ENCODE results near the gene RSPH1. TPM values are rescaled to one million over a fixed set of nuclear protein-coding genes. Genes with fewer than 3 reads are reported as not detected.

The RSPH1 gene
- total RNA-seq, 1 donor from 2014 or later: not detected

- Histone ChIP-seq H3K9me3 (no peaks in the 10 kb centered on the region), H3K27me3 (no peaks in the 10 kb centered on the region), H3K27ac (no peak overlapping the region), H3K4me3 (no peak overlapping the region), H3K36me3 (no peaks in the 10 kb centered on the region), H3K4me1 (no peaks in the 10 kb centered on the region)
- TF ChIP-seq, protein P1, sequence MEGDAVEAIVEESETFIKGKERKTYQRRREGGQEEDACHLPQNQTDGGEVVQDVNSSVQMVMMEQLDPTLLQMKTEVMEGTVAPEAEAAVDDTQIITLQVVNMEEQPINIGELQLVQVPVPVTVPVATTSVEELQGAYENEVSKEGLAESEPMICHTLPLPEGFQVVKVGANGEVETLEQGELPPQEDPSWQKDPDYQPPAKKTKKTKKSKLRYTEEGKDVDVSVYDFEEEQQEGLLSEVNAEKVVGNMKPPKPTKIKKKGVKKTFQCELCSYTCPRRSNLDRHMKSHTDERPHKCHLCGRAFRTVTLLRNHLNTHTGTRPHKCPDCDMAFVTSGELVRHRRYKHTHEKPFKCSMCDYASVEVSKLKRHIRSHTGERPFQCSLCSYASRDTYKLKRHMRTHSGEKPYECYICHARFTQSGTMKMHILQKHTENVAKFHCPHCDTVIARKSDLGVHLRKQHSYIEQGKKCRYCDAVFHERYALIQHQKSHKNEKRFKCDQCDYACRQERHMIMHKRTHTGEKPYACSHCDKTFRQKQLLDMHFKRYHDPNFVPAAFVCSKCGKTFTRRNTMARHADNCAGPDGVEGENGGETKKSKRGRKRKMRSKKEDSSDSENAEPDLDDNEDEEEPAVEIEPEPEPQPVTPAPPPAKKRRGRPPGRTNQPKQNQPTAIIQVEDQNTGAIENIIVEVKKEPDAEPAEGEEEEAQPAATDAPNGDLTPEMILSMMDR (IDR thresholded peaks at IDR 0.05): no peak
- DNase-seq (ENCODE audit: low spot score in 2 of 2): no peak
- intact Hi-C loops (cut with DNase I): no loop called here
These were observed 48.8 kb downstream of the RSPH1 start for GRCh38 chr21:42447182-42447581.

DNA sequence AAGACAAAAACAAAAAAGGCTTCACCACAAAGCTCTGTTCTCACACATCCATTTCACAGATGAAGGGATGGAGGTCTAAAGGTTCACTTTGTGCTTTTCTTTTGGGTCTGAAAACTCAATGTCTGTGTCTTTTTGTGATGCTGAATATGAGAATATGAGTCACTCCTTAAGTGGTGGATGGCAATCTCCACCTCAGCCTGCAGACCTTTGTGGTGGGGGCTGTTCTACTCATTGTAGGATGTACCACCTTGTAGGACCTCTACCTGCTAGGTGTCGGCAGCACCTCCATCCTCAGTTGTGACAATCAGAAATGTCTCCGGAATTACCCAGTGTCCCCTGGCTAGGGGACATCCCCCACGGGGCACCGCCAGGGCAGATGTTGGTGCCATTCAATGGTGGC, 49.5 kb downstream of the RSPH1 start:
- Histone ChIP-seq H3K27me3 (no peaks in the 10 kb centered on the region), H3K27ac (no peak overlapping the region), H3K4me3 (no peak overlapping the region), H3K9me3 (no peaks in the 10 kb centered on the region), H3K36me3 (no peaks in the 10 kb centered on the region), H3K4me1 (no peaks in the 10 kb centered on the region)
- DNase-seq (ENCODE audit: low spot score in 2 of 2): no peak
- intact Hi-C loops (cut with DNase I): no loop called here
- TF ChIP-seq, protein P1 (IDR thresholded peaks at IDR 0.05): no peak

- Histone ChIP-seq H3K27ac (no peak overlapping the region), H3K4me1 (no peaks in the 10 kb centered on the region), H3K36me3 (no peaks in the 10 kb centered on the region), H3K9me3 (no peaks in the 10 kb centered on the region), H3K4me3 (no peak overlapping the region), H3K27me3 (no peaks in the 10 kb centered on the region)
- TF ChIP-seq, protein P1 (IDR thresholded peaks at IDR 0.05): no peak
- intact Hi-C loops (cut with DNase I): no loop called here
- no peak for DNase-seq (ENCODE audit: low spot score in 2 of 2)
These were observed 50.7 kb downstream of the RSPH1 start for GRCh38 chr21:42445311-42445710.

- H3K27me3 ChIP-seq: no peaks in the 10 kb centered on the region
- intact Hi-C loops (cut with DNase I): no loop called here
- H3K9me3 ChIP-seq: no peaks in the 10 kb centered on the region
- no peak for DNase-seq (ENCODE audit: low spot score in 2 of 2)
- no peak overlapping the region for H3K4me3 ChIP-seq
- TF ChIP-seq, protein P1 (IDR thresholded peaks at IDR 0.05): no peak
- no peak overlapping the region for H3K27ac ChIP-seq
- H3K36me3 ChIP-seq: no peaks in the 10 kb centered on the region
- H3K4me1 ChIP-seq: no peaks in the 10 kb centered on the region
These were observed 51.3 kb downstream of the RSPH1 start for GRCh38 chr21:42444745-42445059.

DNA sequence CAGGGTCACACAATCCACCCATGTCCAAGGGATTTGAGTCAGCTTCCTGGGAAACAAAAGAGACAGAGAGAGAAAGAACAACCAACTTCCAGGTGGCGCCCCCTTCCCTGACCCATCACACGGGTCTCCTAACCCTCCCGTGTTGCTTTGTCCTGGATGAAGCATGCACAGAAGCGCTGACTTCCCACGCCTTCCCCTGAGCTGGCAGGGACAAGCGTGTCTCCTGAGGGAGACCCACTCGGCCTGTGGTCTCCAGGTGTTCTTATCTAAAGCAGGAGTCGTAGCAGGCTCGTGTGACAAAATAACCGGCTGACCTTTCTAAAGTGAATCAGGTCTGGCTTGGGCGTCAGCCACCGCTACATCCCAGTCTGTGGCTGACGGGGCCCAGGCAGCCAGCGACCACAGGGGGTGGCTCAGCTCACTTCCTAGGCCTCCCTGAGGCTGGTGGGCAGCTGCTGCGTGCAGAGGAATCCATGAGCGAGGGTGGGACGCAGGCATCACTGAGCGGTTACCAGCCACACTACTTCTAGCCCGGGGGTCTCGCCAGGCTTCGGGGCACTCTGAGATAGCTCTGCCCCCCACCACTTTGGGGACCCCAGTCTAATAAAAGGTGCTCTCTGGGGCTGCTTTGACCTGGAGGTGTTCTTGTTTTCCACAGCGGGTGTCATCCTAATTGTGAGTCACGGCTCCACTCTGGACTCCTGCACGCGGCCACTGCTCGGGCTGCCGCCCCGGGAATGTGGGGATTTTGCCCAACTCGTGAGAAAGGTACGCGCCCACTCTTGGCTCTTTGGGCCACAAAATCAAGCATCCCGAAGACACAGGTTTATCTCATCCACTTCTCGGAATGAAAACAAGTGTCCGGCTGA, 51.9 kb downstream of the RSPH1 start:
- DNase-seq (ENCODE audit: low spot score in 2 of 2): no peak
- intact Hi-C loops (cut with DNase I): no loop called here

More for the DNA sequence above, 51.9 kb downstream of the RSPH1 start:
- H3K36me3 ChIP-seq: no peaks in the 10 kb centered on the region
- H3K27ac ChIP-seq: no peak overlapping the region
- H3K4me1 ChIP-seq: no peaks in the 10 kb centered on the region
- no peak overlapping the region for H3K4me3 ChIP-seq
- TF ChIP-seq, protein P1 (IDR thresholded peaks at IDR 0.05): no peak
- H3K27me3 ChIP-seq: no peaks in the 10 kb centered on the region
- no peaks in the 10 kb centered on the region for H3K9me3 ChIP-seq
